GM19395 (cell line): ENCODE data around the gene ABCB1.

Experiments
- ATAC-seq: cut with Tn5 transposase; IDR thresholded peaks from one replicate; pipeline ENCODE4 v1.9.1; 2021; ENCODE audit warnings: mild to moderate bottlenecking, moderate library complexity; ENCODE audit not compliant: unreplicated experiment

ABCB1 gene

GRCh38 chr7:87600130-87601124 is at the start of gene ABCB1:
ABCB1 (minus strand) TSS chr7:87600884; CDS start chr7:87600184, 700 bp downstream.
- peak; percentile 61 for ATAC-seq

GRCh38 chr7:87648316-87648715 is 47.6 kb upstream of the ABCB1 start:
- ATAC-seq: no peak

GRCh38 chr7:87645446-87645845 is 44.8 kb upstream of the ABCB1 start:
- ATAC-seq: no peak

GRCh38 chr7:87635921-87636320 is 35.2 kb upstream of the ABCB1 start:
- ATAC-seq: no peak

GRCh38 chr7:87628780-87629569 is 28.3 kb upstream of the ABCB1 start:
- no peak for ATAC-seq

GRCh38 chr7:87627634-87627994 is 26.9 kb upstream of the ABCB1 start:
- peak; percentile 48 for ATAC-seq

- no peak for ATAC-seq
These were observed 24.4 kb upstream of the ABCB1 start for GRCh38 chr7:87625101-87625500.

- ATAC-seq: no peak
These were observed 23.9 kb upstream of the ABCB1 start for GRCh38 chr7:87624628-87625027.

- no peak for ATAC-seq
These were observed 14.5 kb upstream of the ABCB1 start for GRCh38 chr7:87615197-87615596.

- ATAC-seq: no peak
These were observed 9.2 kb upstream of the ABCB1 start for GRCh38 chr7:87609916-87610315.

- ATAC-seq: no peak
These were observed 7.7 kb upstream of the ABCB1 start for GRCh38 chr7:87608431-87608830.

GRCh38 chr7:87604264-87604663 is 3.6 kb upstream of the ABCB1 start:
- no peak for ATAC-seq

- ATAC-seq: peak; percentile 96
These were observed 1.3 kb downstream of the ABCB1 start for GRCh38 chr7:87599336-87599735.

- no peak for ATAC-seq
These were observed 2.3 kb downstream of the ABCB1 start for GRCh38 chr7:87598234-87599009.

GRCh38 chr7:87596696-87597095 is 4.0 kb downstream of the ABCB1 start:
- ATAC-seq: no peak

GRCh38 chr7:87596136-87596535 is 4.5 kb downstream of the ABCB1 start:
- no peak for ATAC-seq

GRCh38 chr7:87592300-87592699 is 8.4 kb downstream of the ABCB1 start:
- no peak for ATAC-seq

GRCh38 chr7:87591211-87591610 is 9.5 kb downstream of the ABCB1 start:
- no peak for ATAC-seq

GRCh38 chr7:87590578-87590977 is 10.1 kb downstream of the ABCB1 start:
- ATAC-seq: no peak

- no peak for ATAC-seq
These were observed 11.1 kb downstream of the ABCB1 start for GRCh38 chr7:87589631-87590030.

- ATAC-seq: no peak
These were observed 19.0 kb downstream of the ABCB1 start for GRCh38 chr7:87581723-87582122.
